Endothelial cell of umbilical vein (primary cell): ENCODE results near the gene KRTAP5-1.

ENCODE experiments used
- CTCF ChIP-seq, 2 donors: IDR thresholded peaks; 1 replicate in 1 of 2; 2 replicates in 1 of 2; pipeline ENCODE4 v1.5.1; 2011; ENCODE audit warnings: low read length in 2 of 2, mild to moderate bottlenecking in 2 of 2, moderate library complexity in 2 of 2, control low read depth in 1 of 2, inconsistent platforms in 1 of 2, low read depth in 1 of 2; ENCODE audit not compliant: insufficient read depth in 1 of 2; ENCODE audit errors: extremely low read depth in 1 of 2
- MAX ChIP-seq: IDR thresholded peaks from 2 replicates; pipeline ENCODE4 v1.6.1; 2011; ENCODE audit not compliant: insufficient read depth, insufficient read length
- POLR2A ChIP-seq: IDR thresholded peaks from 2 replicates; pipeline ENCODE4 v1.6.1; 2012; ENCODE audit warnings: low read depth, mild to moderate bottlenecking, control low read depth, low read length

GRCh38 chr11:1573903-1574237, 11.2 kb downstream of the KRTAP5-1 start:
- TF ChIP-seq POLR2A (no peak), CTCF (IDR thresholded peaks at IDR 0.05; ENCODE audit: extremely low read depth in 1 of 2, insufficient read depth in 1 of 2, low read depth in 1 of 2, low read length in 2 of 2) (no peak), MAX (no peak)
